HG03457 (cell line): ENCODE data around the gene MED12L.
"Not testable (repeated sequence)": the region's sequence is repeated elsewhere in the genome, so short reads cannot be mapped to it uniquely, and the experiment has no call there.

Experiments used
- ATAC-seq: cut with Tn5 transposase; IDR thresholded peaks from one replicate; pipeline ENCODE4 v1.9.1; 2021; ENCODE audit warnings: moderate number of reproducible peaks; ENCODE audit not compliant: unreplicated experiment

MED12L gene

DNA sequence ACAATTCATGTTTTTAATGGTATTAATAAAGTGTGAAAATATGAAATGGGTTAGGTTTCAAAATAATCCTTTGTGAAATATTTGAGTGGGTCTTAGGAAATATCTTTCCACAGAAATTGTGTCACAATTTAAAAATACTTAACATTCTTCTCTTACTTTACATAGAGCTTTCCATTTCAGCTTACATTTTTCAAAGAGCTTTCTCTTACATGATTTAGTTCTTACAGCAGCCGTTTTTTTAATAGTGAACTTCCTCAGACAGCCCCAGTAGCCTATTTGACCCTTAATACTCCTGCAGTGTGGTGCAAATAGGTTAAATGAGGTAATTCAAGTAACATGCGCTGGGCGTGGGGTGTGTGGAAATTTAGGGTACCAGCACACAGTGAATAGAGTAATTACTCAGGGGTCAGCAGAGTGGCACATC, 277.3 kb downstream of the MED12L start:
- no peak for ATAC-seq

DNA sequence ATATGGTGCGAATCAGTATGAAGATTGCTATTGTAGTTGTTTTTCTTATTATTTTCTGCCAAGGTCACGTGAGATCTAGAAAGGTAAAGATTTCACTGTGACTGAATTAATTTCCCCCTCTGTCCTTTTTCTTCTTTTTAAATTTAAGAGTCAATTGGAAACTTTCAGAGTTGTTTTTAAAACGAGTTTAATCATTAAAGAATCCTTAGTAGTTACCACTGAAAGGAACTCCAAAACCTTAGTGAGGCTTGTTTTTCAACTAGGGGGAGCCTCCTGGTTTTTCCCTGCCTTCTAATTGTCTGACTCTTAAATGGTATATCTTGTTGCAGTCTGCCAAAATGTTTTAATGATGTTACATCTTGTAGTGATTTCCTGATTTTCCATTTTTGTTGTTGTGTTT, 281.5 kb downstream of the MED12L start:
- ATAC-seq = no peak

DNA sequence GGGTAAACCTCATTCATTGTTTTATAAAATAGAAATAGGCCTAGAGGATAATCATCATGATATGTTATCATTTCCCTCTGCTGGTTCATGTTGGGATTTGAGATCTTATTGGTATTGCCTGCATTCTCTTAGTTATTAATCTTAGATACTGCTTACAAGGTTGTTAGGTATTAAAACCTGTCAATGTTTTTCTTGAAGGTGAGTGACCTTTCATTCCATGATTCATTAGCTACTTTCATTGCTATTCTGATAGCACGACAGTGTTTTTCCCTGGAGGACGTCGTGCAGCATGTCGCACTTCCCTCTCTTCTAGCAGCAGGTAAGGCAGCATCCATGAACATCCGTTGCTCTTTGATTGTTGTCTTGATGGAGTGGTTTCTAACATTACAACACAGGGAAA, 282.0 kb downstream of the MED12L start:
- ATAC-seq = no peak

DNA sequence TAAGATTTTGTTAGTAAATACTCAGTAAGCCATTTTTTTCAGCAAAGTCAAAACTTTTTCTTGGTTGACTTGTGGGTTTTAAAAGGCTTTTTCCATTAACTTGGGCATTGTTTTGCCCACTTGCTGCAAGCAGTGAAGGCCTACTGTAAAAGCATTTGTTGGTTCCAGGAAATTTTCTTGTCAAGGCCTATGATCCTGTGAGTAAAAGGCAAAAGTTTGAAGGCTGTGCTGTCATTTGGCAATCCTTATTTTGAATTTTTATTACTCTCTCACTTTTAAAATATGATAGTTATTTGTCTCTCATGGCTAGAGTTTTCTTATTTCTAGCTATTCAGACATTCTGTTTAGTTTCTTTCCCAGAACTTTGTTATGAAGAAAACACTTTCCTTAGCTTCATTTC, 286.1 kb downstream of the MED12L start:
- no peak for ATAC-seq

DNA sequence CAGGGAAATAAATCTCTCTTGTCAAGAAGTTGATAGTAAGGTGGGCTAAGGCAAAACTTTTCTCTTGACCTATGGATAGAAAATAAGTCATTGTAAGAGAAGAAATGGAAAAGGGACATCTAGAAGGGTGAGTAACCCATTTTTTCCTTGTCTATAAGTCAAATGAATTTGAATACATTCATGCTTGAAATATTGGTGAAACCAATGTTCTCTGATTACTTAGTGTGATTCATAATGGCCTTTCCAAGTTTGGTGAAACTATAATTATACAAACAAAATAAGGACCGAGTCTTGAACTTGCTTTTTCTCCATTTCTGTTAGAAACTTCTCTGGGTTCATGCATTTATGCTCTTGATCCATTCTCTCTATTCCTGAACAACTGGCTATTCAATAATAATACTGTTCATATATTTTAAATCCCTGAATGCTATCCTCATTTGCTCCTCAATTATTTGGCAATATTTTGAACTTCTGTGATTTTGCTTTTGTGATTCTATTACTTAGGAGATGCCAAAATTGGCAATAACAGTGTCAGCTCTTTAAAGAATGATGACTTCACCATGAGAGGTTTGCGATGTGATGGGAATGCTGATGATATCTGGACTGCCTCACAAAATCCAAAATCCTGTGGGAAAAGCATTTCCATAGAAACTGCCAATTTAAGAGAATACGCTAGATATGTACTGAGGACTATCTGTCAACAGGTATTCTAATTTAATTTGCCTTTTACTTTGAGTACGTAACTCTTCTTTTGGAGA, 286.8 kb downstream of the MED12L start:
- ATAC-seq = no peak

DNA sequence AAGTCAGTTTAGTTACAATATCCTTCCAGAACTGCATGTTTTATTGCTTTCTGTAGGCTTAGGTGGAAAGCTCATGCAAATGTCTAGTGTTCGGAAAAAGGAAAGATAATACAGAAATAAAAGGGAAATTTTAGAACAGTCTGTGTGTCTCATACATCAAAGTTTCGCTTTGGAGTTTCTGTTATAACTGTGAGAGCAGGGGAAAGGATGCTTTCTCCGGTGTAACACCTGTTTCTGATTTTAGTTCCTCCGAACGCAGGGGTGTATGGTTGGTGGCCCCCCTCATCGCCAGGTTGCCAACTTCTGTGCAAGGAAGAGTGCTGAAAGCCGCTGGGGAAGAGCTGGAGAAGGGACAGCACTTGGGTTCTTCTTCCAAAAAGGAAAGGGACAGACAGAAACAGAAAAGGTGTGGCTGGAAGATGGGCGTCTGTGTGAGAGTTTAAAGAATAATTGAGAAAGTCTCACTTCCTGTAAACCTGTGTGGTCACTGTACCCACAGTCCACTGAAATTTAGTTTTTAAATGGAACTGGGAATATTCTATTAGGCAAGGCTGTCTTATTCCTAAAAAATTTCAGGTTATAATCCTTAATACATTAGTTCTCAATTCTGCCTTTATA, 292.4 kb downstream of the MED12L start:
- ATAC-seq = no peak

DNA sequence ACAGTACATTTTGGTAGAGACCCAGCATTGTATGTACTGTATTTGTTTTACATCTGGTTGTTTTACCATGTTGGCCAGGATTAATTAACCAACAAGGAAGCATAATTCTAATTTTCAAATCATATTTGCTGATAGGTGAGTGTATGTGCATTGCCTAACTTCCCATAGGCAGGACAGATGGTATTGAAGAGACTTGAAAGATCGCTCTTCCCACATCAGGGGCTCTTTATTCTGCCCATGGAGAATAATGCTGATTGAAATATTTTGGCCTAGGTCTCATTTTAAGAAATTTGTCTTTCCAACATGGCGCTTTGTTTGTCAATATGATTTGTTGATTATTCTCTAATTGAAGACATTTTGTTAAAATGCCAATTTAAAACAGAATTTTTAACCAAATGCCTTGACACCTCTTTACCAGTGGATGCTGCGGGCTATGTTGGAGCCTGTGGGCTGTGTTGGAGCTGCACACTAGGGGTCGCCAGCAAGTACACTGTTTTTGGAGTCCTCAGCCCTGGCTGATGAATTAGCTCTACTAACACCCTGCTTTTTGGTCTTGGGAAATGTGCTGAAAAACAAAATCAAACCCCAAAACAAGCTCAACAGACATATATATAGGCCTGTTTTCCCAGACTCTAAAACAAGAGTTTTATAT, 293.7 kb downstream of the MED12L start:
- ATAC-seq = no peak

DNA sequence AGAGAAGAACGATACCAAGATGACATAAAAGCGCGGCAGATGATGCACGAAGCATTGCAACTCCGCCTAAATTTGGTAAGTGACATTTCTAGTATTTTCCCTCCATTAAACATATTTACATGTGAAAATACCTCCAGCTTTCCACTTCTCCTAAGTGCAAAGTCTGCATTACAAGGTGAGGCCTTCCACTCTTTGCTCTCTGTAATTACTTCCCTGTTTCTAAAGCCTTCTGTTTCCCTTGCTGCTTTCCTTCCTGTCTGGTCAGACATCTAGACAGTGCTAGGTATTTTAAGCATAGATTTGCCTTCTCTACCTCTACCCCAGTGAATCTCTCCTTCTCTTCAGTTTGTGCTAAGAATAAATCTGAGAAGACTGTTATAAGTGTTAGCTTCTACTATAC, 297.2 kb downstream of the MED12L start:
- ATAC-seq = no peak

DNA sequence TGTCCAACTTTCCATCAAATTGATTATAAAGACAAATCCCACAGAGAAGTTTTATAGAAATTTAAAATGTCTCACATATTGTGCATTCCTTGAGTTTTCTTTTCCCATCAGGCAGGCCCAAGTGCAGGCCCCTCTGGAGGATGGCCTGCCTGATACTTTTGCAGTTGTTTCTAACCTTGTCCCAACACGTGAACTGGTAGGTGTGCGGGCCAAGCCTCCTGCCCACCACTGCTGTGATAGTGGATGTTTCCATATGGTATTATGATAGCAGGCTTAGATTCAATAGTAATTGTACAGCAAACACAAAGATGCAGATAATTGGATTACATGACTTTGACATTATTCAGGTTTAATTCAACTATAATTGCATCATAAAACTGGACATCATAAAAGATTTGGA, 297.6 kb downstream of the MED12L start:
- no peak for ATAC-seq

DNA sequence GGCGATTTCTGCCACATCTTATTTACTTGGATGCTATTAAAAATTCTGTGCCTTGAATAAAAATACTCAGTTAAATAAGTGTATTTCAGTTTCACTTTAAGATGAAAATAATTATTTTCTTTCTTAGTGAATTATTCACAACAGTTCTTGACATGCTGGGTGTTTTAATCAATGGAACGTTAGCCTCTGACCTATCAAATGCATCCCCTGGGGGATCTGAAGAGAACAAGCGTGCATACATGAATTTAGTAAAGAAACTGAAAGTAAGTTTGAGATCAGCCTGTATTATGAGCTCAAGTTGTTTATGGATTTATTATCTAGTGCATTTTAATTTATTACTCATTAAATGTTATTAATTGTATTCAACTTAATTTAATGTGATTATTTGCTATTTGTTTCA, 298.5 kb downstream of the MED12L start:
- ATAC-seq = peak; percentile 41

DNA sequence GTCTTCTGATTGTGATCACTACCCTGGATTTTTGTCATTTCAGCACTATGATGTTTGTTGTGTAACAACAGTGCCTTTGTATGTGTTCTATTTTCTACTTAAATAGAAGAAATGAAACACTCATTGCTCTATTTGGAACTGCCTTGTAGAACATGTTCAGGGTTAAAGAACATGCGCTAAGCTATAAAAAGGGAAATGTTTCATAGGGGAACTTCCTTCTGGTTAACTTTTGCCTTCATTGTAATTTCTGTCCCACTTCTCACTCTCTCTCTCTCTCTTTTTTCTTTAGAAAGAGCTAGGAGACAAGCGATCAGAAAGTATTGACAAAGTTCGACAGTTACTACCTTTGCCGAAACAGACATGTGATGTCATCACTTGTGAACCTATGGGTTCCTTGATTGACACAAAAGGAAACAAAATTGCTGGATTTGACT, 299.3 kb downstream of the MED12L start, which contains the start of gene P2RY12:
Gene P2RY12 (minus strand): TSS at position 13 of the 434 bp plus-strand sequence. CDS start 45,908 bp downstream, outside the sequence.
- no peak for ATAC-seq

DNA sequence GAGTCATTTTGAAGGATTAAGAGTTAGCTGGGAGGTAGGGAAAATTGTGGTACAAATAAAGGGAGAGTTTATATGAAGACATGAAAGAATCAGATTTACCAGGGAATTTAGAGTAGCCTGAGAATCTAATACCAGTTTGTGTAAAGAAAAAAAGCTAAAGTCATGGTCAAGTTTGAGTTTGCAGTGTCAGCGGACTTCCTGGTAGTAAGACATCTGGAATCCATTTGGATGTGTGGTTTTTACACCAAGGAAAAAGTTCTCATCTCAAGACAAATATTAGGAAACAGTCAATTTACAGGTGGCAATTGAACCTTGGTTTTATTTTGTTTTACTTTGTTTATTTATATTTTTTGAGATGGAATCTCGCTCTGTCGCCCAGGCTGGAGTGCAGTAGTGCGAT, 300.6 kb downstream of the MED12L start:
- ATAC-seq = no peak

DNA sequence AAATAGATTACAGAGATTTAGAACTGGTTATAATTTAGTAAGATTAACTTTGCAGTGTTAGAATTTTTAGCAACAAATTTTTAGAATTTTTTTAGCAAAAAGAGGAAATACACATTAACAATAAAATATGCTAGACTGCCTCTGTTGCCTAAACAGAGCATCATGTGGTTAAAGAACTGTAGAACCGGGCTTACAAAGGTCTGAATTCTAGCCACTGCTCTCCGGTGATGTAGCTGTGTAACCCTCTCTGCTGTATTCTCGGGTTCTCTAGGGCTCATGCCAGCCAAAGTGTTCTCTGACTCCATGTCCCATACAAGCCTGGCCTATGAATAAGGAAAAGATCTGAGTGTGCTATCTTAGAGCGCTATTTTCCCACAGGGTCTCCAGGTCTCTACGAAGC, 302.0 kb downstream of the MED12L start:
- ATAC-seq = no peak

DNA sequence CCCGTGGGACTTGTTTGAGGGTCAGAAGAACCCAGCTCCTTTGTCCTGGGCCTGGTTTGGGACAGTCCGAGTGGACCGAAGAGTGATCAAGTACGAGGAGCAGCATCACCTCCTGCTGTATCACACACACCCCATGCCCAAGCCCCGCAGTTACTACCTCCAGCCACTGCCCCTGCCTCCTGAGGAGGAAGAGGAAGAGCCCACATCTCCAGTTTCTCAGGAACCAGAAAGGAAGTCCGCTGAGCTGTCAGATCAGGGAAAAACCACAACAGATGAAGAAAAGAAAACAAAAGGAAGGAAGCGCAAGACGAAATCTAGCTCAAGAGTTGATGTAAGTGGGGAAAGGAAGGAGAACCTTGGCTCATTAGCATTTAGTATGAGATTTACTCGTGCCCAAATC, 302.4 kb downstream of the MED12L start:
- no peak for ATAC-seq

DNA sequence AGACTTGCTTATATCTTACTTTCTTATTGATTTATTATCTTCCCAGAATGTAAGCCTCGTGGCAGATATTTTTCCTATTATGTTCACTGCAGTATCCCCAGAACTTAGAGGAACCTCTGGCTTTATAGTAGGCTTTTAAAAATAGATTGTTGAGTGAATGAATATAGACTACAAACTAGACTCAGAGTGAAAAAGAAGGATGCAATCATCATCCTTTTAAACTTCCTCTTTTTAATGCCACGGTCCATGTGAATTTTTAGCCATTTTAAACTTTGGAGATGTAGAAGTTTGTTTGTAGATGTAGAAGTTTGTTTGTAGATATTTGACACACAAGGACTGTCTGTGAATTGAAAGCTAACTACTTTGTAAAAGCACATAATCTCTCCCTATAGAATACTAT, 306.3 kb downstream of the MED12L start:
- no peak for ATAC-seq

DNA sequence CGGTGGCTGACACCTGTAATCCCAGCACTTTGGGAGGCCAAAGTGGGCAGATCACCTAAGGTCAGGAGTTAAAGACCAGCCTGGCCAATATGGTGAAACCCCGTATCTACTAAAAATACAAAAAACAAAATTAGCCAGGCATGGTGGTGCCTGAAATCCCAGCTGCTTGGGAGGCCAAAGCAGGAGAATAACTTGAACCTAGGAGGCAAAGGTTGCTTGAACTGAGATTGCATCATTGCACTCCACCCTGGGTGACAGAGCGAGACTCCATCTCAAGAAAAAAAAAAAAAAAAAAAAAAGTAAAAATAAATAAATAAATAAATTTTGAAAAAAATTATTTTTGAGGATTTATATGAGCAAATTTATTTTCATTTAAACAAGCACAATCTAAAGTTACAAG, 306.7 kb downstream of the MED12L start:
- not testable (repeated sequence) for ATAC-seq

DNA sequence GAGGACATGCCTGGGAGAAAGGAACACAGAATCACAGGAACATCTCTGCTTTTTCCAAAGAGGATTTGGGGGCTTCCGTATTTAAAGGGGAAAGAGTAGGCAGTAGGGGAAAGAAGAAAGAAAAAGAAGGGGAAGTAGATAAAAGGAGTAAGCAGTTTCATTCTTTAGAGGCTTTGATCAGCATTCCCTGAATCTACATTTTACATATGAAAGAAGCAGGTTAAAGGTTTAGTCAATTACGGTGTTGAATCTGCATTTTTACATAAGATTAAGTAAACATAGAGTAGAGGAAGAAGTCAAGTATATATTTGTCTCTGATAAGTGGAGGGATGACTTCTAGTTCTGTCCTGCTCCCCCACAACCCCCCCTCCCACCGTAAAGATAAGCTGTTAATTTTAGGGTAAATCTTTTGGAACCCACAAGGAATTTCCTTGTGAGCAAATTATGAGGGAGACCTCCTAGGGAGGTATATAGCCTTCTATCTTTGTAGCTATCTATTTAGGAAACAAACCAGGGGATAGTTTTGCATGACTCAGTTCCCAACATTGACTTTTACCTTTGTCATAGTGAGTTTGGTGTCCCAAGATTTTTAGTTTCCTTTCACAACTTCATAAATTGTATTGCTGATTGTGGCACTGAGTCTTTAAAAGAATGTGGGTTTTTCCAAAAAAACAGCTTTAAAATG, 307.8 kb downstream of the MED12L start:
- ATAC-seq = no peak

DNA sequence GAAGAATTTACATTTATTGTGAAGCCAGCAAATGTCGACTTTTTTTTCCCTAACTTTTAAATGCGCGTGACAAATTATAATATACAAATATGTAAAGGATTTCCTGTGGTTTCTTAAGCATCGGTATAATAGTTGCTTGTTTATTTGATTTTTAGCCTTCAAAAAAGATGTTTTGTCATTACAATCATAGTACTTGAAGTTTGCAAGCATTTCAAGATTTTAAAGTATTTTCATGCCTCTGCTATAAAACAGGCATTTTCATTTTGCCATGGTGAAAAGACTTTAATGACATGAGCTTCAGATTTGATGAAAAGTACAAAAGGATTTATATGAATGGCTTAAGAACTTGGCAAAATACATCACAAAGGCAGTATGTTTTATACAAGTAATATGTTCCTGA, 308.5 kb downstream of the MED12L start:
- no peak for ATAC-seq

DNA sequence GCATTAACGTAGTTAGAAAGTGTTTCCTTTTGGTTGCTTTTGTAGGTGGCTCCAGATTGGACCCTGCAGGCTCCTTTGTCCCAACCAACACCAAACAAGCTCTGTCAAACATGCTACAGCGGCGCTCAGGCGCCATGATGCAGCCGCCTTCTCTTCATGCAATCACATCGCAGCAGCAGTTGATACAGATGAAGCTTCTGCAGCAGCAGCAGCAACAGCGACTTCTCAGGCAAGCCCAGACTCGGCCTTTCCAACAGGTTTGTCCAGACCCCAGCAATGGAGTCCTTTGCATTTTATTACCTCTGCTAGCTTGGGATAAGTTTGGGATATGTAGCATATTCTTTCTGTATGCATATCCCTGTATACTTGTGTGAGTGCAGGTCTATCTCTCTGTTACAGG, 309.1 kb downstream of the MED12L start:
- ATAC-seq = no peak

DNA sequence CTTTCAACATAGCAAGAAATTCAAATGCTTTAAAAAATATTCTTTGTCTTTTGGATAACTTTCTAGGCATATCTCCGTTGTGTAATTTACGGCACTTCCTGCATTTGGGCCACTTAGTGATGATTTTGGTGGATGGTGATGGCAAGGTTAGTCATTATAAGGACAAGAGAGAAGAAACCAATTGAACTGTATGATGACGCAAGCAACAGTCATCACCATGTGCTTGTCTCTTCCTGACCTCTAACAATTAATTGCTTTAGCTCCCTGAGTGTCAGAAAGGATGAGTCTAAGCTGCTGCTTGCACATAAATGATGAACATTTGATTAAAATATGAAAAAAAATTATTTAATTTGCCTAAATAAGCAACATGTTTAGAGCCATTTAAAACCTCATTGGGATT, 310.3 kb downstream of the MED12L start:
- ATAC-seq = no peak

DNA sequence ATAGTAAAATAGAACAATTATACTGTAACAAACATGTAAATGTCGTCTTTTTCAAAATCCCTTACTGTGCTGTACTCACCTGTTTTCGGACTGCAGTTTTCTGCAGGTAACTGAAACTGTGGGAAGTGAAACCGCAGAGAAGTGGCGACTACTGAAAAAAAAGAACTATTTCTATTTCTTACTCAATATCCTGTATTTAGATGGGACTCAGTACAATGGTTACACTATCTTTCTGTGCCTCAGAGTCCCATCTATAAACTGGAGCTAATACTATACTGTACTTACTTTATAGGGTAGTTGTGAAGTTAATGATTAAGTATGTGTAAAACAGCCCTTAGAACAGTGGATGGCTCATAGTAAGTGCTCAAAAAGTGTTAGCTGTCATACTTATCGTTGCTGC, 313.4 kb downstream of the MED12L start:
- ATAC-seq = no peak

DNA sequence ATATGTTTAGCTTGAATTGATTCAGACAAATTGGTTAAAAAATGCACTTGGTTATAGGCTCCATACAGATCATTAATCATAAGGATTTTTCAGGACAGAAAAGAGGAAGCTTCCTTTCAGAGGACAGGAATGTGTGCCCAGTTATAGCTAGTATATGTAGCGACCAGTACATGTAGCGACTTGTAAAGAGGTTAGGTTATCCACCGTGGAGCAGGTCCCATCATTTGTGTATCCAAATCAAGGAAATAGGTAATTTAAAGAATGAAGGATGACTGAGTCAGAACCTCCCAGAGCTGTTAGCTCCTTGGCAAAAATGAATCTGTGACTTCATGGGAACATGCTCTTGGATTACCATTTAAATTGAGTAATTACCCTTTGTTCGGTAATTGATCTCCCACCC, 314.9 kb downstream of the MED12L start:
- ATAC-seq = no peak
